Activated T-cell treated with anti-CD3 and anti-CD28 coated beads, Interleukin-2, amount 50 U/mL, for 1 hour (primary cell): ENCODE results near the gene ANO9.
"Not testable (repeated sequence)": the region's sequence is repeated elsewhere in the genome, so short reads cannot be mapped to it uniquely, and the experiment has no call there.

Source experiments
- DNase-seq: peaks from one replicate; pipeline ENCODE4 v3.0.0-alpha.2; 2020

The ANO9 gene

GRCh38 chr11:452203-452744, 10.5 kb upstream of the ANO9 start:
- DNase-seq, result no peak

GRCh38 chr11:451738-452137, 9.9 kb upstream of the ANO9 start:
- no peak for DNase-seq

GRCh38 chr11:450809-451451, 9.1 kb upstream of the ANO9 start:
- DNase-seq, result peak; percentile 79

- peak; percentile 94 for DNase-seq
These were observed 8.3 kb upstream of the ANO9 start, which contains the start of gene PTDSS2 for GRCh38 chr11:449889-450808. Gene PTDSS2 (plus strand): TSS chr11:450279. CDS start chr11:450456, 177 bp downstream.

- peak; percentile 96 for DNase-seq
These were observed 6.3 kb upstream of the ANO9 start for GRCh38 chr11:447923-448731.

GRCh38 chr11:446891-447290, 5.1 kb upstream of the ANO9 start:
- DNase-seq, result no peak

GRCh38 chr11:445765-446588, 4.2 kb upstream of the ANO9 start:
- DNase-seq, result no peak

GRCh38 chr11:444396-445144, 2.8 kb upstream of the ANO9 start:
- DNase-seq, result no peak

GRCh38 chr11:443542-444199, 1.9 kb upstream of the ANO9 start:
- no peak for DNase-seq

- no peak for DNase-seq
These were observed 835 bp upstream of the ANO9 start for GRCh38 chr11:442611-443081.

- no peak for DNase-seq
These were observed 781 bp downstream of the ANO9 start for GRCh38 chr11:441043-441417.

- DNase-seq, result no peak
These were observed 1.5 kb downstream of the ANO9 start for GRCh38 chr11:440065-441042.

GRCh38 chr11:439315-440064, 2.3 kb downstream of the ANO9 start:
- DNase-seq, result no peak

- no peak for DNase-seq
These were observed 3.5 kb downstream of the ANO9 start for GRCh38 chr11:438101-438844.

- DNase-seq, result no peak
These were observed 4.5 kb downstream of the ANO9 start for GRCh38 chr11:437228-437870.

- not testable (repeated sequence) for DNase-seq
These were observed 6.6 kb downstream of the ANO9 start for GRCh38 chr11:434999-435740.

- DNase-seq, result no peak
These were observed 7.3 kb downstream of the ANO9 start for GRCh38 chr11:434496-434895.
